GM12878 (cell line): ENCODE measurements around the gene LRRC10B. TPM values are rescaled to one million over a fixed set of nuclear protein-coding genes. Genes with fewer than 3 reads are reported as not detected.
A peak's percentile ranks its signal among the peaks of the same experiment; 100 is the strongest.

Experiments used
- ATAC-seq: fragments of 200-7000 bp; cut with Tn5 transposase; 3 replicates; pipeline ENCODE4 v1.9.1; 2020; ENCODE audit warnings: mild to moderate bottlenecking, moderate library complexity
- BruUV-seq: library from RNA; stranded (reverse); fragments of 400-500 nt; replicated peaks from 2 replicates; lab custom pipeline; 2021; lab: Mats Ljungman, UMichigan
- CTCF ChIA-PET: fragments of 300-600 bp; sonication (Branson Sonifier 250); formaldehyde crosslinking; extraction: SDS; loops from one replicate; lab custom pipeline; 2021; ENCODE audit warnings: inconsistent platforms; lab: Yijun Ruan, JAX
- POLR2A ChIA-PET: fragments of 350-600 bp; formaldehyde crosslinking; extraction: SDS; loops from one replicate; lab custom pipeline; 2021; ENCODE audit warnings: inconsistent platforms; lab: Charles Lee
- RAD21 ChIA-PET: fragments of 300-600 bp; sonication (Branson Sonifier 250); formaldehyde crosslinking; loops from one replicate; lab custom pipeline; 2023; ENCODE audit warnings: antibody characterized with exemption; ENCODE audit not compliant: unreplicated experiment; lab: Charles Lee
- SMC1A ChIA-PET: fragments of 300-600 bp; sonication (Branson Sonifier 250); formaldehyde crosslinking; loops from one replicate; lab custom pipeline; 2023; ENCODE audit not compliant: unreplicated experiment, uncharacterized antibody; lab: Charles Lee
- DNase-seq: peaks from one replicate; pipeline ENCODE4 v3.0.0-alpha.2; 2011; ENCODE audit warnings: low read depth, low spot score
- FAIRE-seq: peaks from 3 replicates; lab custom pipeline; 2011; peaks lifted over from hg19 to GRCh38; lab: Jason Lieb, UNC
- H2AFZ ChIP-seq: 2 replicates; pipeline ENCODE4 v1.6.0; 2011; ENCODE audit warnings: low read depth, low read length, control low read depth; ENCODE audit not compliant: control insufficient read depth
- H3K27ac ChIP-seq: 2 replicates; pipeline ENCODE4 v1.5.1; 2011; ENCODE audit warnings: control low read depth; ENCODE audit not compliant: control insufficient read depth, insufficient read depth
- H3K27me3 ChIP-seq, 2 experiments: replicated peaks in 1 of 2; 2 replicates each; pipeline versions ENCODE4 v1.6.0 to v1.6.1; 2011; ENCODE audit warnings: low read length in 1 of 2; ENCODE audit not compliant: control insufficient read depth in 2 of 2, insufficient read depth in 2 of 2
- H3K36me3 ChIP-seq, 2 experiments: 2 replicates each; pipeline ENCODE4 v1.5.1; 2011; ENCODE audit warnings: low read length in 1 of 2; ENCODE audit not compliant: control insufficient read depth in 2 of 2, insufficient read depth in 2 of 2
- H3K4me1 ChIP-seq: 2 replicates; pipeline ENCODE4 v1.6.1; 2011; ENCODE audit warnings: mild to moderate bottlenecking, low read length, moderate library complexity, mixed read lengths; ENCODE audit not compliant: control insufficient read depth, insufficient read depth
- H3K4me2 ChIP-seq: 2 replicates; pipeline ENCODE4 v1.6.0; 2011; ENCODE audit warnings: control low read depth; ENCODE audit not compliant: control insufficient read depth, insufficient read depth
- H3K4me3 ChIP-seq: fragments of 200-600 bp; sonication (generic); 2 replicates; pipeline ENCODE4 v1.5.1; 2016
- H3K79me2 ChIP-seq: 2 replicates; pipeline ENCODE4 v1.6.0; 2011; ENCODE audit warnings: low read length; ENCODE audit not compliant: control insufficient read depth, insufficient read depth
- H3K9ac ChIP-seq: 2 replicates; pipeline ENCODE4 v1.8.0; 2011; ENCODE audit warnings: low read length, control low read depth, mixed read lengths; ENCODE audit not compliant: control insufficient read depth, insufficient read depth
- H3K9me3 ChIP-seq: replicated peaks from 3 replicates; pipeline ENCODE4 v1.5.1; 2011; ENCODE audit warnings: mild to moderate bottlenecking, low read length; ENCODE audit not compliant: control insufficient read depth, insufficient read depth
- H4K20me1 ChIP-seq: 2 replicates; pipeline ENCODE4 v1.6.0; 2011; ENCODE audit not compliant: control insufficient read depth, insufficient read depth
- BRCA1 ChIP-seq: IDR thresholded peaks from 2 replicates; pipeline ENCODE4 v1.6.1; 2011; ENCODE audit warnings: low read depth, low read length, improper control_type of control experiment
- CBX3 ChIP-seq: fragments of 200-600 bp; sonication (generic); IDR thresholded peaks from 2 replicates; pipeline ENCODE4 v1.6.1; 2016; ENCODE audit warnings: low read depth, borderline replicate concordance
- CBX5 ChIP-seq: sonication (generic); IDR thresholded peaks from 2 replicates; pipeline ENCODE4 v1.6.1; 2016; ENCODE audit warnings: low read depth, moderate library complexity, mild to moderate bottlenecking, inconsistent platforms
- KAT2A ChIP-seq: conservative IDR thresholded peaks from 2 replicates; pipeline ENCODE4 v1.6.1; 2011; ENCODE audit warnings: low read depth, low read length; ENCODE audit not compliant: control insufficient read depth
- SMAD1 ChIP-seq: fragments of 450-650 bp; IDR thresholded peaks from 2 replicates; pipeline ENCODE4 v1.6.1; 2018; ENCODE audit warnings: mild to moderate bottlenecking, low read depth; ENCODE audit not compliant: partially characterized antibody
- SREBF1 ChIP-seq: IDR thresholded peaks from 2 replicates; pipeline ENCODE4 v1.6.1; 2012; ENCODE audit warnings: mild to moderate bottlenecking, low read length
- WGBS: methylation state at CpG from one replicate; pipeline ENCODE4 v1.1.6; 2016; ENCODE audit warnings: low lambda C conversion rate; ENCODE audit not compliant: insufficient replicate concordance, insufficient coverage; ENCODE audit errors: missing lambda C conversion rate; 5-methylcytosine and 5-hydroxymethylcytosine counted together
- in situ Hi-C: fragments of 300-500 bp; cut with MboI; formaldehyde crosslinking; loops from 9 replicates; pipeline ENCODE4 v1.14.3; 2018; ENCODE audit warnings: mixed read lengths
- intact Hi-C: fragments of 100-400 bp; cut with micrococcal nuclease; formaldehyde crosslinking; loops from one replicate; pipeline ENCODE4 v1.14.2; 2022; ENCODE audit not compliant: unreplicated experiment
- polyA plus RNA-seq, 11 experiments: library from polyadenylated mRNA; depleted of rRNA in 4 of 11; unstranded in 6 of 11; stranded (reverse) in 5 of 11; fragments of >200 nt; fragmentation: Nextera tagmentation in 4 of 11; fragmentation: Illumina TruSeq in 1 of 11; extraction: Ambion mirVana in 4 of 11; extraction: Trizol in 1 of 11; gene quantifications; 1 replicate in 1 of 11; 2 replicates in 10 of 11; pipeline versions ENCODE4 v1.2.1 to v1.2.3, GENCODE V29; 2011 to 2016; ENCODE audit warnings: inconsistent platforms in 2 of 11, missing spikeins in 2 of 11, low read depth in 1 of 11
- total RNA-seq, 4 experiments: library from RNA; depleted of rRNA in 3 of 4; stranded (reverse); fragments of >200 nt in 3 of 4; fragmentation: Illumina TruSeq in 1 of 4; extraction: Trizol in 1 of 4; gene quantifications; 2 replicates each; pipeline versions ENCODE4 v1.2.1 to v1.2.3, GENCODE V29; 2013 to 2021
- TF ChIP-seq, protein P1 (sequence below): IDR thresholded peaks from 2 replicates; pipeline ENCODE4 v1.6.1; 2011; ENCODE audit warnings: borderline replicate concordance, low read depth, mild to moderate bottlenecking, moderate library complexity, low read length; ENCODE audit not compliant: insufficient read depth, poor library complexity, severe bottlenecking

LRRC10B gene
- total and polyA plus RNA-seq, 10 of the 15 experiments (the other 5 are each of a cell fraction or from before 2014, with no cell fraction given), result not detected

GRCh38 chr11:61497473-61497872 lies 11.1 kb upstream of the LRRC10B start:
- H3K27ac ChIP-seq, result no peak overlapping the region
- no peak for DNase-seq
- no TSS peak for BruUV-seq
- intact Hi-C loops, result no loop called here
- H3K9ac ChIP-seq, result no peak overlapping the region
- no peak for ATAC-seq
- H3K27me3 ChIP-seq, result no peaks in the 10 kb centered on the region
- H3K4me1 ChIP-seq, result no peaks in the 10 kb centered on the region
- H3K36me3 ChIP-seq, result no peaks in the 10 kb centered on the region
- POLR2A ChIA-PET, result no interaction called here
- RAD21 ChIA-PET, result no interaction called here
- H2AFZ ChIP-seq, result no peak overlapping the region
- TF ChIP-seq, protein P1, sequence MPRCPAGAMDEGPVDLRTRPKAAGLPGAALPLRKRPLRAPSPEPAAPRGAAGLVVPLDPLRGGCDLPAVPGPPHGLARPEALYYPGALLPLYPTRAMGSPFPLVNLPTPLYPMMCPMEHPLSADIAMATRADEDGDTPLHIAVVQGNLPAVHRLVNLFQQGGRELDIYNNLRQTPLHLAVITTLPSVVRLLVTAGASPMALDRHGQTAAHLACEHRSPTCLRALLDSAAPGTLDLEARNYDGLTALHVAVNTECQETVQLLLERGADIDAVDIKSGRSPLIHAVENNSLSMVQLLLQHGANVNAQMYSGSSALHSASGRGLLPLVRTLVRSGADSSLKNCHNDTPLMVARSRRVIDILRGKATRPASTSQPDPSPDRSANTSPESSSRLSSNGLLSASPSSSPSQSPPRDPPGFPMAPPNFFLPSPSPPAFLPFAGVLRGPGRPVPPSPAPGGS, result peak; percentile 12
- TF ChIP-seq SREBF1 (no peak), SMAD1 (no peak)
- no peak overlapping the region for H3K4me2 ChIP-seq
- WGBS, result 7% methylated on average over 1 of the region's 2 CpGs
- H4K20me1 ChIP-seq, result no peaks in the 10 kb centered on the region
- peak; percentile 49 for FAIRE-seq
- CTCF ChIA-PET, result no interaction called here
- H3K79me2 ChIP-seq, result no peaks in the 10 kb centered on the region
- no peaks in the 10 kb centered on the region for H3K9me3 ChIP-seq
- no peak overlapping the region for H3K4me3 ChIP-seq
- SMC1A ChIA-PET, result no interaction called here
- in situ Hi-C loops, result no loop called here

- H3K9me3 ChIP-seq, result no peaks in the 10 kb centered on the region
- in situ Hi-C loops, result no loop called here
- intact Hi-C loops, result no loop called here
- H3K4me1 ChIP-seq, result no peaks in the 10 kb centered on the region
- H4K20me1 ChIP-seq, result no peaks in the 10 kb centered on the region
- no peak for FAIRE-seq
- no peak overlapping the region for H3K27ac ChIP-seq
- H2AFZ ChIP-seq, result no peak overlapping the region
- H3K9ac ChIP-seq, result no peak overlapping the region
- RAD21 ChIA-PET, result no interaction called here
- DNase-seq, result no peak
- H3K4me2 ChIP-seq, result no peak overlapping the region
- H3K79me2 ChIP-seq, result no peaks in the 10 kb centered on the region
- SMC1A ChIA-PET, result no interaction called here
- no peak overlapping the region for H3K4me3 ChIP-seq
- CTCF ChIA-PET, result no interaction called here
- BruUV-seq, result no TSS peak
- 76% methylated on average over 9 of the region's 9 CpGs for WGBS
- H3K36me3 ChIP-seq, result no peaks in the 10 kb centered on the region
- no peak for ATAC-seq
- POLR2A ChIA-PET, result no interaction called here
- no peaks in the 10 kb centered on the region for H3K27me3 ChIP-seq
- TF ChIP-seq CBX3 (no peak), KAT2A (no peak), CBX5 (no peak), BRCA1 (no peak)
Observed at GRCh38 chr11:61497876-61498275, 10.7 kb upstream of the LRRC10B start.
